Esophagus squamous epithelium (tissue), 4 donors: ENCODE measurements around the gene GEMIN7.

Experiments used
- POLR2A ChIP-seq, 4 donors: fragments of 450-650 bp; IDR thresholded peaks; one replicate each; pipeline ENCODE4 v1.6.1; 2017; ENCODE audit warnings: antibody characterized with exemption in 4 of 4, mild to moderate bottlenecking in 4 of 4, moderate library complexity in 3 of 4
- TF ChIP-seq, protein P1 (sequence below), 6 experiments: fragments of 450-650 bp in 4 of 6; fragments of 200-600 bp in 2 of 6; sonication (generic) in 2 of 6; IDR thresholded peaks; one replicate each; pipeline ENCODE4 v1.5.1; 2016 to 2019; ENCODE audit warnings: antibody characterized with exemption in 6 of 6, mild to moderate bottlenecking in 4 of 6, moderate library complexity in 4 of 6

GRCh38 chr19:45070214-45070613, 8.8 kb upstream of the GEMIN7 start:
- no peak for TF ChIP-seq POLR2A (IDR thresholded peaks at IDR 0.05)
- TF ChIP-seq, protein P1, sequence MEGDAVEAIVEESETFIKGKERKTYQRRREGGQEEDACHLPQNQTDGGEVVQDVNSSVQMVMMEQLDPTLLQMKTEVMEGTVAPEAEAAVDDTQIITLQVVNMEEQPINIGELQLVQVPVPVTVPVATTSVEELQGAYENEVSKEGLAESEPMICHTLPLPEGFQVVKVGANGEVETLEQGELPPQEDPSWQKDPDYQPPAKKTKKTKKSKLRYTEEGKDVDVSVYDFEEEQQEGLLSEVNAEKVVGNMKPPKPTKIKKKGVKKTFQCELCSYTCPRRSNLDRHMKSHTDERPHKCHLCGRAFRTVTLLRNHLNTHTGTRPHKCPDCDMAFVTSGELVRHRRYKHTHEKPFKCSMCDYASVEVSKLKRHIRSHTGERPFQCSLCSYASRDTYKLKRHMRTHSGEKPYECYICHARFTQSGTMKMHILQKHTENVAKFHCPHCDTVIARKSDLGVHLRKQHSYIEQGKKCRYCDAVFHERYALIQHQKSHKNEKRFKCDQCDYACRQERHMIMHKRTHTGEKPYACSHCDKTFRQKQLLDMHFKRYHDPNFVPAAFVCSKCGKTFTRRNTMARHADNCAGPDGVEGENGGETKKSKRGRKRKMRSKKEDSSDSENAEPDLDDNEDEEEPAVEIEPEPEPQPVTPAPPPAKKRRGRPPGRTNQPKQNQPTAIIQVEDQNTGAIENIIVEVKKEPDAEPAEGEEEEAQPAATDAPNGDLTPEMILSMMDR (IDR thresholded peaks at IDR 0.05): no peak
